Neural cell (in vitro differentiated cells): ENCODE data around the gene PIWIL1.

Experiments
- EP300 ChIP-seq: fragments of 450-650 bp; conservative IDR thresholded peaks from 2 replicates; pipeline ENCODE4 v1.6.1; 2014; ENCODE audit warnings: antibody characterized with exemption, mild to moderate bottlenecking, moderate library complexity; ENCODE audit not compliant: poor library complexity, severe bottlenecking
- TAF1 ChIP-seq: IDR thresholded peaks from 2 replicates; pipeline ENCODE4 v1.6.1; 2012; ENCODE audit warnings: low read depth
- TF ChIP-seq, protein P1 (sequence below): fragments of 450-650 bp; IDR thresholded peaks from 2 replicates; pipeline ENCODE4 v1.5.1; 2014; ENCODE audit warnings: antibody characterized with exemption, mild to moderate bottlenecking, moderate library complexity; ENCODE audit not compliant: poor library complexity, severe bottlenecking
- TF ChIP-seq, protein P2 (sequence below): IDR thresholded peaks from 2 replicates; pipeline ENCODE4 v1.6.1; 2012; ENCODE audit warnings: borderline replicate concordance

DNA sequence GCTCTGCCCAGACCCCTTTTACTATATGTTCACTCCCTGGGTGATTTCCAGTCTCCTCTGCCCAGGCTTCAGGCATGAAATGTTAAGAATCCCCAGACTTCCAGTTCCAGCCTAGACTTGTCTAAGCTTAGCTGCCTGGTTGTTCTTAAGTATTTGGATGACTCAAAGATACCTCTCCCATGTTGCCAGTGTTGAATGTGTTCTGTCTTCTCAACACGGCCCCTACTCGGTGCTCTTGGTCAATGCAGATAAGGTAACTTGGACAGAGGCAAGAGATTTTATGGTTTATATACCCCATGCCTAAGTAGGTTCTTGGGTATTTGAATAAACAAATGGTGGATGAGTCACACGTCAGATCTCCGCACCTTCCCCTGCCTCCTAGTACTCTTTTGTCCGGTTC lies 13.6 kb downstream of the PIWIL1 start:
- TF ChIP-seq TAF1 = no peak
- TF ChIP-seq, protein P1, sequence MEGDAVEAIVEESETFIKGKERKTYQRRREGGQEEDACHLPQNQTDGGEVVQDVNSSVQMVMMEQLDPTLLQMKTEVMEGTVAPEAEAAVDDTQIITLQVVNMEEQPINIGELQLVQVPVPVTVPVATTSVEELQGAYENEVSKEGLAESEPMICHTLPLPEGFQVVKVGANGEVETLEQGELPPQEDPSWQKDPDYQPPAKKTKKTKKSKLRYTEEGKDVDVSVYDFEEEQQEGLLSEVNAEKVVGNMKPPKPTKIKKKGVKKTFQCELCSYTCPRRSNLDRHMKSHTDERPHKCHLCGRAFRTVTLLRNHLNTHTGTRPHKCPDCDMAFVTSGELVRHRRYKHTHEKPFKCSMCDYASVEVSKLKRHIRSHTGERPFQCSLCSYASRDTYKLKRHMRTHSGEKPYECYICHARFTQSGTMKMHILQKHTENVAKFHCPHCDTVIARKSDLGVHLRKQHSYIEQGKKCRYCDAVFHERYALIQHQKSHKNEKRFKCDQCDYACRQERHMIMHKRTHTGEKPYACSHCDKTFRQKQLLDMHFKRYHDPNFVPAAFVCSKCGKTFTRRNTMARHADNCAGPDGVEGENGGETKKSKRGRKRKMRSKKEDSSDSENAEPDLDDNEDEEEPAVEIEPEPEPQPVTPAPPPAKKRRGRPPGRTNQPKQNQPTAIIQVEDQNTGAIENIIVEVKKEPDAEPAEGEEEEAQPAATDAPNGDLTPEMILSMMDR = no peak
- TF ChIP-seq, protein P2, sequence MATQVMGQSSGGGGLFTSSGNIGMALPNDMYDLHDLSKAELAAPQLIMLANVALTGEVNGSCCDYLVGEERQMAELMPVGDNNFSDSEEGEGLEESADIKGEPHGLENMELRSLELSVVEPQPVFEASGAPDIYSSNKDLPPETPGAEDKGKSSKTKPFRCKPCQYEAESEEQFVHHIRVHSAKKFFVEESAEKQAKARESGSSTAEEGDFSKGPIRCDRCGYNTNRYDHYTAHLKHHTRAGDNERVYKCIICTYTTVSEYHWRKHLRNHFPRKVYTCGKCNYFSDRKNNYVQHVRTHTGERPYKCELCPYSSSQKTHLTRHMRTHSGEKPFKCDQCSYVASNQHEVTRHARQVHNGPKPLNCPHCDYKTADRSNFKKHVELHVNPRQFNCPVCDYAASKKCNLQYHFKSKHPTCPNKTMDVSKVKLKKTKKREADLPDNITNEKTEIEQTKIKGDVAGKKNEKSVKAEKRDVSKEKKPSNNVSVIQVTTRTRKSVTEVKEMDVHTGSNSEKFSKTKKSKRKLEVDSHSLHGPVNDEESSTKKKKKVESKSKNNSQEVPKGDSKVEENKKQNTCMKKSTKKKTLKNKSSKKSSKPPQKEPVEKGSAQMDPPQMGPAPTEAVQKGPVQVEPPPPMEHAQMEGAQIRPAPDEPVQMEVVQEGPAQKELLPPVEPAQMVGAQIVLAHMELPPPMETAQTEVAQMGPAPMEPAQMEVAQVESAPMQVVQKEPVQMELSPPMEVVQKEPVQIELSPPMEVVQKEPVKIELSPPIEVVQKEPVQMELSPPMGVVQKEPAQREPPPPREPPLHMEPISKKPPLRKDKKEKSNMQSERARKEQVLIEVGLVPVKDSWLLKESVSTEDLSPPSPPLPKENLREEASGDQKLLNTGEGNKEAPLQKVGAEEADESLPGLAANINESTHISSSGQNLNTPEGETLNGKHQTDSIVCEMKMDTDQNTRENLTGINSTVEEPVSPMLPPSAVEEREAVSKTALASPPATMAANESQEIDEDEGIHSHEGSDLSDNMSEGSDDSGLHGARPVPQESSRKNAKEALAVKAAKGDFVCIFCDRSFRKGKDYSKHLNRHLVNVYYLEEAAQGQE = no peak
- TF ChIP-seq EP300 = no peak
